Astrocyte of the hippocampus (primary cell): ENCODE measurements around the gene NPC2.
"Not testable (repeated sequence)": the region's sequence is repeated elsewhere in the genome, so short reads cannot be mapped to it uniquely, and the experiment has no call there.

Experiments used
- DNase-seq: peaks from one replicate; pipeline ENCODE4 v3.0.0; 2011; ENCODE audit warnings: low read depth, low spot score

The NPC2 gene

DNA sequence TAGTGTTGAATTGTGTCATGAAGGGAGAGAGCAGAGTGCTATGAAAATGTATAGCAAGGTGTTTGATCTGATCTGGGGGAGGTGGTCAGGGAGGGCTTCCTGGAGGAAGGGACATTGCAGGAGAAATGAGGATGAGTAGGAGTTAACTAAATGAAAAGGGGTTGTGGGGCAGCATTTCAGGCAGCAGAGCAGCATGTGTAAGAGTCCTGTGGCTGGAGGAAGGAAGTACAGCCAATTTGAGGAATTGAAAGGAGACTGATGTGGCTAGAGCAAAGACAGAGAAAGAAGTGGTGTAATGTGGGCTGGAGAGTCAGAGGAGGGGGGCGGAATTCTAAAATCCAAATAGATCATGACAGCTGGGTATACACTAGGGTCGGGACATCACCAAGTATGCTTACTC lies 20.5 kb downstream of the NPC2 start:
- DNase-seq = no peak

DNA sequence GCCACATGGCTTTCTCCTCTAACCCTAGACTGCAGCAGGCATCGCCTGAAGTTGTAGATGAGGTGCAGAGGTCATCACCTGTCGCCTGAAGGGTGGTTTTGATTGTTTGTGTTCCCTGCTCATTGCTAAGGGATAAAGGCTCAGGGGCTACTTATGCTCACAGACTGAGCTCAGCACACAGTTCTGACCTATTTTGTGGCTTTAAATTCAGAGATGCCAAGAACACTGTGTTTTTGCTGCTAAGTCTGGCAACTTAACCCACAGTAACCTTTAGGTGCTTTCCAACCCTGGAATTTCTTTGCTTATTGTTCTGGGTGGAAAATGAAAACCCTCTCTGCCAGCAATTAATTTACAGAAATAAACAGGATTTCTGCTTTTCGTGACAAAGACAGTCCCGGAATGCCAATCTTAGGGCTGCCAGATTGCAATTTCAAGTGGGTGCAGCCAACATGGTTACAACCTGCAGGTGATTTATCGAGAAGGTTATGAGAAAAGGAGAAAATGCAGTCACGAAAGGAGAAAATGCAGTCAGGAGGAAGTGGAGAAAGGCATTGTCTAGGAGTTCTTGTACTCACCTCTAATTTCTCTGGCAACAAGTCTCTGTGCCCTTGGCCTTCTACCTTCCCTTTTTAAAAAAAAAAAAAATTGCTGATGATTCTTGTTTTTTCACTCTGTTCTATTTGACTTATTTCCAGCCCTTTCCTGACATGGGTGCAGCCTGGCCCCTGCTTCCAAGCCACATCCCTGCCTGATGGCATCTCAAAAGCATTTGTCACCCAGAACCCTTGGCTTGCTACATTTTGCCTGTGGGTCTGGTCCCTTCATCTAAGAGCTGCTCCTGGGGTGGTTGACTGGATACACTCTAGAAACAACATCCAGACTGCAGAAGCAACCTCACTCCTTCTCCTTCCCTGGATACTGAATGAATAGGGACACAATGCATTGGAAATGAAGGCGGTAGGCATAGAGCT lies 23.3 kb downstream of the NPC2 start:
- DNase-seq = no peak

DNA sequence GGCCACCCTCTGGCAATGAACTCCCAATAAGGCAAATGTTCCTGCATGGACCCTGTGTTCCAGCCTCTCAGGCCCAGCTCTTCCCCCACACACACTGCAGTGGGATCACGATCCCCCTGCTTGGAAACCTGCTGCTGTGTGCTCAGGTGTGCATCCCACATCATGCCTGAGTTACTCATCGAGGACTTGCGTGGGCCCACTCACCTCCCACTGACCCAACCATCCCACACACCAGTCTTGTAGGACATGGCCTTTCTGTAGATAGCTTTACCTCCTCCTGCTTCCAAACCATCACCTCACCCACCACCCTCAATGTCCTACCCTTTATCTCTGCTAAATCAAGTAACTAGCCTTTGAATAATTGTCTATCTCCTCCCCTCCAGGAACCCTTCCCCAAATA lies 24.6 kb downstream of the NPC2 start:
- no peak for DNase-seq

DNA sequence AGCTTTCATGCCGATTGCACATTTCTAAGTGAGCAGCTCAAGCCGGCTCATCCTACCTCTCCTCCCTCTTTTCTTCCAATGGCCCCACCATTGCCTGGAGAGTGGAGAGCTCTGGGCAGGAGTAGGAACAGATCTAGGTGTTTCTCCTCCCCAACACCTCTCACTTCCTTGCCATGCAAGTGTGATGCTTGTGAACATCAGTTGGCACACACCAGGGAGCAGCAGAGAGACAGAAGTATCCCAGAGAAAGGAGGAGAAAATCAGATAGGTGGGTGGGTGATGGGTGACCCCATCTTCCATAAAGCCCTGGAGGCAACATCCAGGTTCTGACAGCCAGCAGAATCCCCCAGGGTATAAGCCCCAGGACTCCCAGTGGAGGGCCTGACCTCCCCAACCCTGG lies 27.8 kb downstream of the NPC2 start:
- DNase-seq = no peak

DNA sequence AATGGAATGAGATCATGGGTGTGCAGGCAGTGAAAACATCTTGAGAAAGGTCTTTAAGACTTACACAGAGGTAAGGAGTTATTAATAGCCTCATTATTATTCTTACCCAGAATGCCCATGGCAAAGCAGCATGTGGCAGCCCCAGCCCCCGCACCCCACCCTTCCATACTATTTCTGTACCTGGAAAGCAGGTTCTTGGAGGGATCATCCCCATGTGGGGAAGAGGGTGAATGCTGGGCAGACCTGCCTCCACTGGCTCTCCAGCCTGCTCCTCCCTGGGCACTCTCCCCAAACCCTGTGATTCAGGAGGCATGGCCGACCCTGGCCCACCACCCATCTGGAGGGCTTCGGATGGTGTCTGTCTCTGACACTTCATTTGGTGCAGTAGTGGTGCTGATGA lies 28.3 kb downstream of the NPC2 start:
- no peak for DNase-seq

DNA sequence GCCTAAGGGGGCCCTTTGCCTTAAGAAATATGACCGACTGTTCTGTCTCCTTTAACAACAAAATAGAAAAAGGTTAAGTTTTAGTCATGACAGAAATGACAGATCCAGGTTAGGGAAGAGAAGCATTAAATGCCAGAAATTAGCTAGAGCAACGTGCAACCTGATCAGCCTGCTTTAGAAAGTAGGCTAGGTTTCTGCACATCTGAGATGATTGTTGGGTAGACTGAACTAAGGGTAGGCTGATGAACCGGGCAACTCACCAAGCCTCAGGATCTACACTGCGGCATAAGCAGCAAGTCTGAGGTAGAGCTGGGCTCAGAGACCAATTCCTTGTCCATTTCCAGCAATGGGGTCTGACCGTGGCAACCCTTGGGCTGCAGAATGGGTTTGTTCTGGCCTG lies 29.4 kb downstream of the NPC2 start:
- DNase-seq = no peak

DNA sequence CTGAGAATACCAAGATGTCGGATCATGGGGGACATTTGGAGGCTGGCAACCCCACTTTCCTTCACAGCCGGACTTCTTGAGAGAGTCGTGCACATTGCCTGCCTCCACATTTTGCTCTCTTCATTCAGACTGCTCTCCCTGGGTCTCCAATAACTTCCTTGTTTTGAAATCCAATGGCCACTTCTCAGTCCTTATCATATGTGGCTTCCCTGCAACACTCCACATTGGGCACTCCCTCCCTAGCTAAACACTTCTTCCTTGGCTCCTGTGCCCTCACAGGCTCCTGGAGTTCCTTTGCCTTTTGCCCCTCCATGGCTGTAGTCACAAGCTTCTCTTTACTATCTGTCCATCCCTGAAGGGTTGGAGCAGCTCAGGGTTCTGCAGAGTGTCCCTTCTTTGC lies 30.1 kb downstream of the NPC2 start:
- DNase-seq = no peak

DNA sequence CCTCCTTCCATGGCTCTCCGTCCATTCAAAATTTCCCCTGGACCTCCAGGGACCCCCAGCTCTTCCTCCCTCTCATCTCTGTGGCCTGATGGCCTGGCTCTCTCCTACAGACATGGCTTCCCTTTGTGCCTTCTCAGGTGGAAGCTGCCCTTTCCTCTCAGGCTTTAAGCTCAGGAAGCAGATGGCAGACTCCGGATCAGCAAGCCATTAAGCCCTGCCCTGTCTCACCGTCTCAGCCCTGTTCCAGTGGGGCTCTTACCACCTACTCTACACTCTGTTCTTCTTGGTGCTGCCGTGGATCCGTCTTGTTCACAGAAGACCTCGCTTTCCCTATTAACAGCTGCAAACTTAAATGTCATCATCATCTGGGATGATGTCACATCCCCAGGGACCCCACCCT lies 33.1 kb downstream of the NPC2 start:
- DNase-seq = no peak

DNA sequence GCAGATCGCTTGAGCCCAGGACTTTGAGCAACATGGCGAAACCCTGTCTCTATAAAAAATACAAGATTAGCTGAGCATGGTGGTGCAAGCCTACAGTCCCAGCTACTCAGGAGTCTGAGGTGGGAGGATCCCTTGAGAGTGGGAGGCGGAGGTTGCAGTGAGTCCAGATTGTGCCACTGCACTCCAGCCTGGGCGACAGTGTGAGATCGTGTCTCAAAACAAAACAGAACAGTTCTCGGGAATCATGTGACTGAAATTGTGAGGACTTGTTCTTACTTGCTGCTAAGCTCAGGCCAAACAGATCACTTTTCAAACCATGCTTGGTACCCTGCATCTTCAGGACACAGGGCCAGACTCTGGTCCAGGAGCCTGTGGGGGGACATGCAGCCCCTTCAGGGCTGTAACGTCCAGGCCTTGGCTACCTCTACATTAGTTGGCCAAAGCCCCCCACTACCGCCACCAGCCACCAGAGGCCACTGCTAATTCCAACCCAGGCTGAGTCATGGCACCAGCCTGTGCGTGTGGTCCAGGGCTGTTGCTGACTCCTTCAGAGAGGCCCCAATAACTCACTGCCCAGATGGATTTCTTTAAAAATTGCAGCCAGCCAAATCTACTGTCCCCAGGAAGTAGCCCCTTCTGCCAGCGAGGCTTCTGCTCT lies 33.7 kb downstream of the NPC2 start:
- DNase-seq = peak; percentile 76

DNA sequence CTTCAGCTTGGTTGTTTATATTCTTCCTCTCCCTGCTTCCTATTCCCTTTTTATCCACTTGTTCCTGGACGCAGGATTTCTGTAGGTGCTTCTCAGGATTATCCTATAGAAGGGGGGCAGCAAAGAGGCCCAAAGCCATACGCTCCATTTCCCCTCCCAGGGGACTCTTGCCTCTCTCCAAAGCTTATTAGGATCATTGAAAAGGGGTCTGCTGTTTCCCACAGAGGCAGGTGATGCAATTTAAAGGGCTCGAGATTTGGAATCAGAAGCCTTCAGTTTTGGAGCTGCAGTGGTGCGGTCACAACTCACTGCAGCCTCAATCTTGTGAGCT lies 35.6 kb downstream of the NPC2 start:
- DNase-seq = no peak

DNA sequence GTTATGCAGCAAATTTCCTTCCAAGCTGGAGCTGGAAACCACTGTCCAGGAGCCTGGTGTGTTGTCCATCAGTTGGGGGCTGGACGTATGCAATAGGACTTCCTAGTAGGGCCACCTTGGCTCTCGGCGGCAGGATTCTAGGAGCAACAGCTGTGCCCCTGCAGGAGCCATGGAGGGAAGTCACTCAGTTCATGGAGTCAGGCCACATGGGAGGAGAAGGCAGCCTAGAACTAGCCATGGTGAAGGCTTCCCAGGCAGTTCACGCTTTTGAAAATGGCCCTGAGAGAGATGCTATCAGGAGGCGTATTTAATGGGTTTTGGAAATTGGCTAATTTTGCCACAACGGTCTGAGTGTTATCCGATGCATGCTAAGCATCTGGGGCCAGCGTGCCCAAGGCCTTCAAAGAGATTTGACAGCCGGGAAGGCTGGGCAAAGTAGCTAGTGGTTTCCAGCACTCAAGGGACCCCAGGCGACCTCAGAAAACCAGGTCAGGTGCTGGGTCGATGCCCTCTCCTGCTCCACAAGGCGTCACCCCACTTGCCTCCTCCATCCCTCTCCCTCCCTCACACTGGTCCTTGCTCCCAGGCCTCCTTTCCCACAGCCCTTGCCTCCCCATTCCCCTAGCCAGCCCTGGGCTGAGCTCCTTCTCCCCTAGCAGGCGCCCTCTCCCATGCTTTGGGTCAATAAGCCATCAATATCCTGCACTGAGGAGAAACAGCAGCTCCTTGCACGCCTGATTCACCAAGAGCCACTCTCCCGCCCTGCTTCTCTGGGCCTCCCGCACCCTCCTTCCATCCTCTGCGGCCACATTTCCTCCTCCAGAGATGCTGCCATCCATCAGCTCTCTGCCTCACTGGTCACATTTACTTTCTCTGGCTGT lies 36.2 kb downstream of the NPC2 start:
- DNase-seq = no peak

DNA sequence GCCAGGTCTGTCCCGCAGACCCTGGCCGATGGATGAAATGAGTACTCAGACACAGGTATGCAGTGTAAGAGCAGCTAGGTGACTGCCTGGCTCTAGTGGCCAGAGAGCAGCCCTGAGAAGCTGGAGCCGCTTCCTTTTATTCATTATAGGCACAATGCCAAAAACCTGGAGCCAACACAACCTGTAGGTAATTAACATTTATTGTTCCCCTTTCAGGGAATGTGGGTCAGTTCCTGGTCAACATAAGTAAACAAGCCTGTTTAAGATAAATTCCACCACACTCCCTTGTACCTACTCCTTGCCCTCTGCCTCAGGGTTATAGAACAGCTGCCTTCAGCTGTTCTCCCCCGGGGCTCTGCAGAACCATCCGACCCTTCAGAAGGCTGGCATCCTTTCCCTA lies 38.7 kb downstream of the NPC2 start:
- DNase-seq = not testable (repeated sequence)

DNA sequence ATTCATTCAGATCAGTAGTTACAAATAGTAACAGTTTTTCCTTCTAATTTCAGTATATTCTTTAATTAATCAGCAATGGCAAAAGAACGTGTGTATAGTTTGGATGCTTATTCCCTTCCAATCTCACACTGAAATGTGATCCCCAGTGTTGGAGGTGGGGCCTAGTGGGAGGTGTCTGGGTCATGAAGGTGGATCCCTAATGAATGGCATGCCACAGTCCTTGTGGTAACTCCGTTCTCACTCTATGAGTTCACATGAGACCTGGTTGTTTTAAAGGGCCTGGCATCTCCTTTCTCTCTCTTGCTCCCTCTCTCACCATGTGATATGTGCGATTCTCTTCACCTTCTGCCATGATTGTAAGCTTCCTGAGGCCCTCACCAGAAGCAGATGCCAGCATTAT lies 48.2 kb downstream of the NPC2 start:
- DNase-seq = no peak

DNA sequence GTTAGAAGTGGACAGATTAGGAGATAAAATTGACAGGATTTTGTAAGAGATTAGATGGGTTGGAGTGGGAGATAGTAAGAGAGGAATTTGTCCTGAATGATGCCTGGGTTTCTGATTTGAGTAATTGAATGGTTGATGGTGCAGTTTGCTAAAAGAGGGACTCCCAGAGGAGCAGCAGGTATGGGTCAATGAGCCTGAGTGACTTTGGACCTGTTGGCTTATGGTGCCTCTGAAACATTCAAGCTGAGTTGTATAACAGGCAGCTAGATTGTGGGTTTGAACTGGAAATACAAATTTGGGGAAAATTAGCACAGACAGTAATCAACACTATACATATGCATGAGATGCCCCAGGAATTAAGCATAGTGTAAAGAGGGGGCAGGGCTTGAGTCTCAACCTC lies 50.3 kb downstream of the NPC2 start:
- no peak for DNase-seq

DNA sequence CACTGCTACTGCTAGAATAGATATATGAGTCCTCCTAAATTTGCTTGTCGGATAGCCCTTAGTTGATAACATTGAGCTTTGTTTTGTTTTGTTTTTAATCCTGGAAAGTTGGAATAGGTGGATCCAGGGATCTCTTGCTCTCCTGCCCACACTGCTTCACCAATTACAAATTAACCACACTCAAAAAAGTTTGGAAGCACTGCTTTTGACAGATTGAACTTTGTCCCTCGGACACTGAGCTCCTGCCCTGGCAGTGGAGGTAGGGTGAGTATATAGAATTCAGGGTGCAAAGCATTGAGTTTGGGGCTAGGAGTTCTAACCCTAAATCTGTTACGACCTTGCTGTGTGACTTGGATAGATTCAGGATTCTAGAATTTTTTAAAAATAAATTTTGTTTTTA lies 52.0 kb downstream of the NPC2 start:
- no peak for DNase-seq

DNA sequence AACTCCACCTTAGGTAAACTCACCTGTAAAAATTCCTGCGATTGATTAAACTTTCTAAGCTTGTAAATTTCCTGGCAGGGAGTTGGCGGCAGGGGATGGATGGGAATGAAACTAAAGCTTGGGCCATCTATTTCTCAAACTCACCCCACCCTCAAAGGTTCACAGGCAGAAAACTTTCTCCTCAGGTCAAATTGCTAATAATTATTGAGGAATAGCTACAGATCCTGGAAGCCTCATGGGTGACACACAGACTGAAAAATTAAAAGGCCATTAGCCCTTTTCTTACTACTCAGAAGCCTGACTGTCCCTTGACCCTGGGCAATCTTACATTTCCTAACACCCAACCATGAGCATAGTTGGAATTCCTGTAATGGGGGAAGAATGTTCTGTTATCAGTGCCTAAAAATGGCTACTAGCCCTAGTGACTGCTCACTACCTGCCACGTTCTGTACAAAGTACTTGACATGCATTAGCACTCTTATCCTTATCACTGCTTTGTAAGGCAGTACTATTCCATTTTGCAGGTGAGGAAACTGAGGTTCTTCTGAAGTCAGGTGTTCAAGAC lies 54.7 kb downstream of the NPC2 start:
- DNase-seq = no peak

DNA sequence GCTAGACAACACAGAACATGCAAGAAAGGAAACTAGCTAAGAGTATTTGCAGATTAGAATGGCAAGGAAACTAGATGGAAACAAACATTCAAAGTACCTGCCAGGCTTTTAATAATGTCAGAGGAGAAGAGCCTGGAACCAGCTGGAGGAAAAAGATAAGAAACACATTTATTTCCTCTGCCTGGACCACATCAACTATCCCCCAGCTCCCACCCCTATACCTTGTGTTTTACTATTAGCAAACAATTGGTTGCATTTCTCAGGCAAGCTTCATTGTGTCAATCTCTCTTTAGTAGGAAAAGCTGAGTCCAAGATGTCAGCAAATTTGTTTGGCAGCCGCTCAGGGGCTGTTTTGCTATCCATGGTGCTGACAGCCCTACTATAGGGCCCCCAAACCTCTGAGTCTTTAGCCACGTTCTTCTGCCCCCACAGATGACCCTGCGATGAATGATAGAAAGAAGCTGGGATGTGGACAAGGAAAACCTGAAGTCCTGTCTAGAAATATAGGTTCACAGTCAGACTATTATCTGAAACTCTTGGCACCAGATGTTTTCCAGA lies 55.5 kb downstream of the NPC2 start:
- DNase-seq = peak; percentile 32

DNA sequence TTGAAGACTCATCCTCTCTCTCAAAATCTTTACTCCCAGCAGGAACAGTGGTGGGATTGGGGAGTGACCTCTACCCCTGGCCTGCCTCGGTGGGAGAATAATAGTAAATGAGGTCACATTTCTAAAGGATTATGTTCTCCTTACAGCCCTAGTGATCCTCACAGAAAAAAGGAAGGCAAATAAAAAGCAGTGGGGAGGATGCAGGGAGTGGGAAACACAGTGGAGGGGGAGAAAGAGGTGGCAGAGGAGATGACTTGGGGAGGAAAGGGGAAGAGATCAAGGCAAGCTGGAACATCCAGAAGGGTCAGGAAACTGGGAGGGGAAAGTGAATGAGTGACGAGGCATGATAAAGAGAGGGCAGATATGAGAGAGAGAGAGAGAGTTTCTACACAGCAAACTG lies 58.8 kb downstream of the NPC2 start:
- DNase-seq = no peak

DNA sequence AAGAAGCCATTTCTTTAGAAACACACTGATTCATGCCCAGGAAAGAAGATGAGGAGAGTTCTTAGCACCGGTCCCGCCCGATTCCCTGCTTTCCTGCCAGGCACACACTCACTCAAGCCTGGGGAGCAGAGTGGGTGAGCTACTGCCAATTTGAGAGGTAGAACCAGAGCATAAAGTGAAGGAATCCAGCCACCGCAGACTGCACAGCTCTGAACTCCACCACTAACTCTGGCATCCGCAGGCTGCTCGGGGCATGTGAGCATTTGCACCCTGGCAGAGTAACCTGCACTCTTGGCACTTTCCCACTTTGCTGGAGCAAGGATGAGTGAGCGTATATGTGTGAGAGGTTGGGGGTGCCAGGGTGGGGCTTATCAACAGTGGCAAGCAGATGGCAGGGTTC lies 63.1 kb downstream of the NPC2 start:
- no peak for DNase-seq
